ENCODE results near the gene MRNIP. TPM values are rescaled to one million over a fixed set of nuclear protein-coding genes. Genes with fewer than 3 reads are reported as not detected.

The MRNIP gene
- total and polyA plus RNA-seq, 2 of the 8 experiments (the other 6 are each of a cell fraction or from before 2014, with no cell fraction given), result 29.6 TPM

DNA sequence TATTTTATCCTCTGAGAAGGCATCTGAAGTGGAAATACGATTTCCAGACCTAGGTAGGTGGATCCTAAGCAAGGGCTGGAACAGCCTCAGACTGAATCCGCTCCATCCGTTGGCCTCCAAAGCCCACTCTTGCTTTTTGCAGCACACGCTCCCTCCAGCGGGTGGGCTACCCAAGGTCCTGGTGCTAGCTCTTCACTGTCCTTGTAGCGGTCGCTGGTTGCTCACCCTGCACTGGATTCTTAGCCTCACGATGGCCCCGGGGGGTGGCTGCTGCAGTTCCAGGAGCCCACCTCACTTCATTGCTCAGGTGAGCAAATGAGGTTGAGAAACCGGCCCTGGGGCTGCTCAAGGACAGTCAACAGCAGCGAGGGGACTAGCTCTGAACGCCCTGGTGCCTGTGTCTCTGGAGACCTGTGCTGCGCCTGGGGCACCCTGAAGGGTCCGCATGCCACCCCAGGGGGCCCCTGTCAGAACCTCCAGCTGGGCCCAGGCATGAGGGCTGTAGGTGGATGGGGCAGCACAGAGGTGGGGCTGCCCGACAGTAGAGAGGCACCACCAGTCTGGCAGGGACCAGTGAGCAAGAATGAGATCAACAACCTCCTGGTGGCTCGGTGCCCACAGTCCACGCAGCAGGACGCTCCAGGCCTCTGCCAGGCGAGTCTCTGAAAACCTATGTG, 56.3 kb downstream of the MRNIP start:
- H3K4me2 ChIP-seq (ENCODE audit: insufficient read depth in 1 of 2, low read depth in 2 of 2, low read length in 2 of 2), result peak overlapping the region; percentile 52 to 59; a peak in 3 of 4 replicates
- H4K8ac ChIP-seq (ENCODE audit: extremely low read depth, insufficient read depth, low read length), result peak overlapping the region; percentile 35; the same call in 1 of the 2 replicates
- H2BK20ac ChIP-seq (ENCODE audit: low read length), result no peak overlapping the region
- H2BK120ac ChIP-seq (replicated peaks; ENCODE audit: low read depth, low read length), result no peak overlapping the region
- H3K56ac ChIP-seq (replicated peaks; ENCODE audit: insufficient read length, low read depth, low read length), result no peak overlapping the region
- FAIRE-seq (no peak), DNase-seq (ENCODE audit: low read depth in 1 of 2, low spot score in 2 of 2) (no peak)
- no peak overlapping the region for H4K5ac ChIP-seq (ENCODE audit: insufficient read length, low read depth, low read length)
- H2BK15ac ChIP-seq (ENCODE audit: low read length), result no peak overlapping the region
- peaks cover 12 to 29% (median 24%) of the 10 kb centered on the region in 4 experiments for H3K36me3 ChIP-seq (ENCODE audit: control insufficient read depth in 2 of 4, insufficient read depth in 4 of 4, low read length in 3 of 4)
- CTCF ChIA-PET (ENCODE audit: partially characterized antibody), result interaction anchor here (0.6 to 3.9 kb wide), 30 partner anchors 9 to 201 kb away, joined by 3 to 23 read pairs (median 5); partner anchors contain the start of genes MAML1 and SQSTM1
- H3K4me3 ChIP-seq (ENCODE audit: extremely low read depth in 1 of 4, insufficient read depth in 2 of 4, low read depth in 3 of 4, low read length in 4 of 4), result peak overlapping the region in 1 of 4 experiments; percentile 42; a peak in 1 of 8 replicates
- peak overlapping the region; percentile 53 for H3K4ac ChIP-seq (replicated peaks; ENCODE audit: insufficient read length, low read depth, low read length)
- no peak overlapping the region for H3K27ac ChIP-seq (ENCODE audit: low read depth, low read length)
- no peak overlapping the region for H3K23ac ChIP-seq (ENCODE audit: insufficient read length)
- no peak overlapping the region; the same call in 1 of the 2 replicates for H3K18ac ChIP-seq (ENCODE audit: extremely low read depth, low read length)
- H4K20me1 ChIP-seq (replicated peaks in 1 of 2; ENCODE audit: control insufficient read depth in 1 of 2, insufficient read depth in 2 of 2, low read length in 2 of 2), result peaks cover 8 to 29% of the 10 kb centered on the region in 2 experiments
- no peak overlapping the region for H4K91ac ChIP-seq (replicated peaks; ENCODE audit: insufficient read length, low read length)
- WGBS, 2 experiments (ENCODE audit: extremely low coverage in 1 of 2, insufficient coverage in 1 of 2, insufficient read length in 1 of 2, insufficient replicate concordance in 2 of 2, low coverage in 1 of 2, low lambda C conversion rate in 2 of 2, missing lambda C conversion rate in 1 of 2), result 90% methylated on average over 19 of the region's 19 CpGs; no CpG with 5 or more reads in 1 of the 2 experiments
- H2BK12ac ChIP-seq (ENCODE audit: low read depth, low read length), result peak overlapping the region; percentile 17; the same call in 1 of the 2 replicates
- H2AK5ac ChIP-seq (ENCODE audit: low read depth, low read length), result no peak overlapping the region
- H3K9ac ChIP-seq (replicated peaks in 1 of 4; ENCODE audit: extremely low read depth in 1 of 4, low read depth in 3 of 4, low read length in 3 of 4), result no peak overlapping the region
- no peaks in the 10 kb centered on the region for H3K27me3 ChIP-seq (replicated peaks in 1 of 4; ENCODE audit: control insufficient read depth in 3 of 4, extremely low read depth in 1 of 4, insufficient read depth in 3 of 4, low read length in 3 of 4)
- no peak overlapping the region for H2AFZ ChIP-seq (ENCODE audit: low read length)
- peaks cover 10% of the 10 kb centered on the region; the same call in 1 of the 2 replicates for H3K23me2 ChIP-seq (ENCODE audit: low read depth, low read length)
- H3K14ac ChIP-seq (ENCODE audit: insufficient read length), result no peak overlapping the region
- no peaks in the 10 kb centered on the region for H3K9me3 ChIP-seq (ENCODE audit: insufficient read depth in 2 of 2, low read depth in 1 of 2, low read length in 1 of 2)
- H3K79me1 ChIP-seq (ENCODE audit: low read depth, low read length), result peaks cover 11% of the 10 kb centered on the region
- POLR2A ChIA-PET (ENCODE audit: partially characterized antibody), result interaction anchor here (0.6 to 16.9 kb wide), 8 partner anchors 14 to 181 kb away, joined by 3 to 207 read pairs (median 4); partner anchors contain the start of genes MAML1 and SQSTM1
- H3K79me2 ChIP-seq (ENCODE audit: control insufficient read depth in 1 of 2, insufficient read depth in 2 of 2, low read length in 2 of 2), result peaks cover 0 to 22% of the 10 kb centered on the region in 2 experiments; a peak in 2 of 4 replicates
- peaks cover 0 to 32% (median 30%) of the 10 kb centered on the region in 4 experiments; a peak in 6 of 7 replicates for H3K4me1 ChIP-seq (replicated peaks in 1 of 4; ENCODE audit: control insufficient read depth in 3 of 4, insufficient read depth in 4 of 4, low read length in 3 of 4)
- no peak overlapping the region for H2BK5ac ChIP-seq (ENCODE audit: low read depth, low read length)
- TF ChIP-seq TAF1 (IDR thresholded peaks at IDR 0.05; ENCODE audit: low read depth, low read length), result no peak
- no peak for TF ChIP-seq POLR2A (IDR thresholded peaks at IDR 0.05; ENCODE audit: control extremely low read depth in 1 of 2, low read depth in 2 of 2, low read length in 2 of 2)
- TF ChIP-seq KDM4A (IDR thresholded peaks at IDR 0.05; ENCODE audit: low read depth, low read length, severe bottlenecking), result no peak
- no peak for TF ChIP-seq FOSL1 (IDR thresholded peaks at IDR 0.05; ENCODE audit: insufficient read depth, low read depth, low read length)
- TF ChIP-seq TAF7 (optimal IDR thresholded peaks at IDR 0.05; ENCODE audit: borderline replicate concordance, low read depth, low read length), result no peak
- TF ChIP-seq SP1 (IDR thresholded peaks at IDR 0.05; ENCODE audit: low read depth, low read length), result no peak
- no peak for TF ChIP-seq NRF1 (IDR thresholded peaks at IDR 0.05; ENCODE audit: low read depth, low read length)
- TF ChIP-seq JUN (IDR thresholded peaks at IDR 0.05; ENCODE audit: low read depth, low read length), result no peak
- no peak for TF ChIP-seq RNF2 (IDR thresholded peaks at IDR 0.05; ENCODE audit: borderline replicate concordance, low read depth, low read length, missing control alignments, poor library complexity, severe bottlenecking)
- no peak for TF ChIP-seq PHF8 (conservative IDR thresholded peaks at IDR 0.05; ENCODE audit: low read depth, low read length)

Measured in H1 (cell line).